SK-N-SH (cell line): ENCODE results near the gene NAXD. TPM values are rescaled to one million over a fixed set of nuclear protein-coding genes. Genes with fewer than 3 reads are reported as not detected.
A peak's percentile ranks its signal among the peaks of the same experiment; 100 is the strongest.

Experiments used
- CTCF ChIA-PET: fragments of 300-600, 350-600 bp; formaldehyde crosslinking; extraction: SDS; loops from one replicate; lab custom pipeline; 2021; lab: Yijun Ruan, JAX
- POLR2A ChIA-PET: fragments of 350-600 bp; sonication (Branson Sonifier 250); formaldehyde crosslinking; extraction: SDS; loops from one replicate; lab custom pipeline; 2020; ENCODE audit warnings: antibody characterized with exemption, inconsistent platforms; lab: Yijun Ruan, JAX
- DNase-seq: peaks from one replicate; pipeline ENCODE4 v3.0.0; 2012
- H2AFZ ChIP-seq: fragments of 200-600 bp; sonication (generic); 2 replicates; pipeline ENCODE4 v1.8.1; 2016; ENCODE audit warnings: antibody characterized with exemption, mild to moderate bottlenecking, low read depth
- H3F3A ChIP-seq: fragments of 200-600 bp; sonication (generic); replicated peaks from 2 replicates; pipeline ENCODE3; 2016; ENCODE audit warnings: antibody characterized with exemption, mild to moderate bottlenecking; ENCODE audit not compliant: insufficient read depth
- H3K27ac ChIP-seq, 2 experiments: fragments of 200-500 bp in 1 of 2; fragments of 200-600 bp in 1 of 2; sonication (Bioruptor generic) in 1 of 2; sonication (generic), shearing (Covaris generic) in 1 of 2; 2 replicates each; pipeline versions ENCODE4 v1.5.1 to v1.6.1; 2014 to 2016; ENCODE audit warnings: low read depth in 2 of 2, inconsistent platforms in 1 of 2, low read length in 1 of 2, mild to moderate bottlenecking in 1 of 2, mixed read lengths in 1 of 2
- H3K27me3 ChIP-seq: fragments of 200-600 bp; sonication (generic), shearing (Covaris generic); 2 replicates; pipeline ENCODE4 v1.6.1; 2016; ENCODE audit warnings: mixed run types; ENCODE audit not compliant: insufficient read depth
- H3K36me3 ChIP-seq, 2 experiments: fragments of 200-500 bp in 1 of 2; fragments of 200-600 bp in 1 of 2; sonication (Bioruptor generic) in 1 of 2; sonication (generic) in 1 of 2; replicated peaks in 1 of 2; 2 replicates each; pipeline versions ENCODE3 to v1.5.1; 2014 to 2016; ENCODE audit warnings: low read length in 1 of 2, mild to moderate bottlenecking in 1 of 2; ENCODE audit not compliant: insufficient read depth in 2 of 2, control insufficient read depth in 1 of 2
- H3K4me1 ChIP-seq, 2 experiments: fragments of 200-500 bp in 1 of 2; fragments of 200-600 bp in 1 of 2; sonication (Bioruptor generic) in 1 of 2; sonication (generic), shearing (Covaris generic) in 1 of 2; 2 replicates each; pipeline versions ENCODE4 v1.5.1 to v1.6.1; 2014 to 2016; ENCODE audit warnings: low read depth in 1 of 2, low read length in 1 of 2, mixed run types in 1 of 2; ENCODE audit not compliant: insufficient read depth in 2 of 2, control insufficient read depth in 1 of 2
- H3K4me2 ChIP-seq: fragments of 200-600 bp; sonication (generic), shearing (Covaris generic); 2 replicates; pipeline ENCODE4 v1.6.1; 2017; ENCODE audit warnings: mixed run types
- H3K4me3 ChIP-seq, 2 experiments: fragments of 200-500 bp in 1 of 2; fragments of 200-600 bp in 1 of 2; sonication (Bioruptor generic) in 1 of 2; sonication (generic), shearing (Covaris generic) in 1 of 2; 2 replicates each; pipeline versions ENCODE4 v1.5.1 to v1.8.1; 2014 to 2016; ENCODE audit warnings: low read depth in 2 of 2, inconsistent platforms in 1 of 2, low read length in 1 of 2, mild to moderate bottlenecking in 1 of 2, mixed read lengths in 1 of 2, moderate library complexity in 1 of 2
- H3K79me2 ChIP-seq: fragments of 200-600 bp; sonication (generic); 2 replicates; pipeline ENCODE4 v1.8.1; 2017; ENCODE audit warnings: mild to moderate bottlenecking; ENCODE audit not compliant: insufficient read depth
- H3K9ac ChIP-seq: fragments of 200-600 bp; sonication (generic); 2 replicates; pipeline ENCODE4 v1.6.1; 2017; ENCODE audit warnings: mixed run types
- H3K9me2 ChIP-seq: fragments of 200-600 bp; sonication (generic); 2 replicates; pipeline ENCODE4 v1.6.1; 2017; ENCODE audit warnings: mixed run types
- H3K9me3 ChIP-seq: fragments of 200-600 bp; sonication (generic); 2 replicates; pipeline ENCODE4 v1.6.1; 2017; ENCODE audit warnings: mixed run types, mild to moderate bottlenecking, moderate library complexity
- H4K20me1 ChIP-seq: fragments of 200-600 bp; sonication (generic); 2 replicates; pipeline ENCODE4 v1.6.1; 2017; ENCODE audit warnings: mild to moderate bottlenecking, mixed run types; ENCODE audit not compliant: insufficient read depth
- EP300 ChIP-seq, 2 experiments: IDR thresholded peaks; 2 replicates each; pipeline versions ENCODE4 v1.4.0 to v1.6.1; 2012; ENCODE audit warnings: borderline replicate concordance in 1 of 2, low read depth in 1 of 2, low read length in 1 of 2
- EZH2phosphoT487 ChIP-seq: fragments of 200-600 bp; sonication (generic); IDR thresholded peaks from 2 replicates; pipeline ENCODE4 v1.6.1; 2017; ENCODE audit warnings: low read depth, mixed run types, mild to moderate bottlenecking, antibody characterized with exemption, moderate library complexity, borderline replicate concordance
- FOSL2 ChIP-seq: IDR thresholded peaks from 2 replicates; pipeline ENCODE4 v1.4.0; 2012; ENCODE audit warnings: low read depth, mild to moderate bottlenecking, moderate library complexity, borderline replicate concordance
- IRF3 ChIP-seq: fragments of 150-350 bp; IDR thresholded peaks from 2 replicates; pipeline ENCODE4 v1.6.1; 2016; ENCODE audit warnings: mild to moderate bottlenecking, low read depth, low read length
- JUND ChIP-seq: IDR thresholded peaks from 2 replicates; pipeline ENCODE4 v1.4.0; 2012
- NFIC ChIP-seq: IDR thresholded peaks from 2 replicates; pipeline ENCODE4 v1.4.0; 2012; ENCODE audit warnings: borderline replicate concordance
- TAF1 ChIP-seq: IDR thresholded peaks from 2 replicates; pipeline ENCODE4 v1.6.1; 2012; ENCODE audit warnings: low read depth, mild to moderate bottlenecking, low read length, moderate library complexity, borderline replicate concordance
- TEAD4 ChIP-seq: IDR thresholded peaks from 2 replicates; pipeline ENCODE4 v1.4.0; 2012; ENCODE audit warnings: mild to moderate bottlenecking, borderline replicate concordance; ENCODE audit not compliant: insufficient read depth
- USF2 ChIP-seq: fragments of 150-350 bp; IDR thresholded peaks from 2 replicates; pipeline ENCODE4 v1.6.1; 2017; ENCODE audit warnings: antibody characterized with exemption, low read length, low read depth, borderline replicate concordance
- YY1 ChIP-seq: IDR thresholded peaks from 2 replicates; pipeline ENCODE4 v1.4.0; 2012; ENCODE audit warnings: low read depth, mild to moderate bottlenecking
- ZBTB33 ChIP-seq: IDR thresholded peaks from 2 replicates; pipeline ENCODE4 v1.4.0; 2012; ENCODE audit warnings: low read depth, borderline replicate concordance
- WGBS: methylation state at CpG from one replicate; pipeline ENCODE4 v1.1.6; 2017; ENCODE audit warnings: low lambda C conversion rate; 5-methylcytosine and 5-hydroxymethylcytosine counted together
- polyA plus RNA-seq, 3 experiments: library from polyadenylated mRNA; depleted of rRNA; stranded (reverse); fragments of >200 nt; gene quantifications; 2 replicates each; pipeline ENCODE4 v1.2.3, GENCODE V29; 2012
- TF ChIP-seq, protein P1 (sequence below): IDR thresholded peaks from 2 replicates; pipeline ENCODE4 v1.6.1; 2012; ENCODE audit warnings: mild to moderate bottlenecking, low read depth, low read length, moderate library complexity

The NAXD gene
- polyA plus RNA-seq, 1 of the 3 experiments (the other 2 are of a cell fraction): 32.4 TPM

DNA sequence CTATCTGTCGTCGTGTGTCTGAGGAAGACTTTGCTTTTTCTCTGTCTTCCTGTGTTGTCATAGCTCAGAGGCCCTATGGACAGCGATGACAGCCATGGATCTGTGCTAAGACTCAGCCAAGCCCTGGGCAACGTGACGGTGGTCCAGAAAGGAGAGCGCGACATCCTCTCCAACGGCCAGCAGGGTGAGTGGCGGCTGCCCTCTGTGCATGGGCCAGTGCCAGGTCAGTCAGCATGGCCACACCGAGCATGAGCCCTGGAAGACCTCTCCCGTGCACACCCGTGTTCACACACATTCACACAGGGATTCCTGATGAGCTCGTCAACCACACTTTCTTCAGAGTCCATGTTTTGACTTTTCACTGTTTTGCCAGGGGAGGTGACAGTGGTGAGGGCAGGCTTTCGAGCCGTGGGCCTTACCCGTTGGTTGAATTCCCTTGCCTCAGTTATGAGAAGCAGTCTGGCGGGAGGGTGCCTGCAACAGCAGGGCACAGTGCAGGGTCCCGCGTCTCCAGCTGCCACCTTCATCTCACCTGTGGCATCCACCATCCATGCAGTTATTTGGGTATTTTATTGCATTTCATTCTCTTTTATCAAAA lies 20.2 kb downstream of the NAXD start:
- Histone ChIP-seq H3K4me1 (peaks cover 0 to 6% of the 10 kb centered on the region in 2 experiments; a peak in 2 of 4 replicates), H4K20me1 (peaks cover 10% of the 10 kb centered on the region), H2AFZ (no peak overlapping the region), H3K4me2 (no peak overlapping the region), H3K9ac (no peak overlapping the region), H3K9me3 (no peaks in the 10 kb centered on the region), H3K27me3 (no peaks in the 10 kb centered on the region), H3F3A (peaks cover 7% of the 10 kb centered on the region), H3K27ac (peak overlapping the region in 1 of 2 experiments; percentile 27; a peak in 2 of 4 replicates), H3K79me2 (peaks cover 42% of the 10 kb centered on the region), H3K4me3 (no peak overlapping the region), H3K9me2 (no peaks in the 10 kb centered on the region), H3K36me3 (peaks cover 25 to 72% of the 10 kb centered on the region in 2 experiments)
- ChIA-PET POLR2A (no interaction called here), CTCF (interaction anchor here (1.2 kb wide), 1 partner anchor 17 kb away, joined by 3 read pairs; no protein-coding TSS in a partner anchor)
- no peak for TF ChIP-seq USF2
- no peak for TF ChIP-seq ZBTB33
- TF ChIP-seq IRF3: no peak
- TF ChIP-seq FOSL2: no peak
- TF ChIP-seq TAF1: no peak
- no peak for TF ChIP-seq TEAD4
- no peak for TF ChIP-seq EZH2phosphoT487
- no peak for TF ChIP-seq JUND
- no peak for TF ChIP-seq NFIC
- TF ChIP-seq YY1: no peak
- TF ChIP-seq, protein P1, sequence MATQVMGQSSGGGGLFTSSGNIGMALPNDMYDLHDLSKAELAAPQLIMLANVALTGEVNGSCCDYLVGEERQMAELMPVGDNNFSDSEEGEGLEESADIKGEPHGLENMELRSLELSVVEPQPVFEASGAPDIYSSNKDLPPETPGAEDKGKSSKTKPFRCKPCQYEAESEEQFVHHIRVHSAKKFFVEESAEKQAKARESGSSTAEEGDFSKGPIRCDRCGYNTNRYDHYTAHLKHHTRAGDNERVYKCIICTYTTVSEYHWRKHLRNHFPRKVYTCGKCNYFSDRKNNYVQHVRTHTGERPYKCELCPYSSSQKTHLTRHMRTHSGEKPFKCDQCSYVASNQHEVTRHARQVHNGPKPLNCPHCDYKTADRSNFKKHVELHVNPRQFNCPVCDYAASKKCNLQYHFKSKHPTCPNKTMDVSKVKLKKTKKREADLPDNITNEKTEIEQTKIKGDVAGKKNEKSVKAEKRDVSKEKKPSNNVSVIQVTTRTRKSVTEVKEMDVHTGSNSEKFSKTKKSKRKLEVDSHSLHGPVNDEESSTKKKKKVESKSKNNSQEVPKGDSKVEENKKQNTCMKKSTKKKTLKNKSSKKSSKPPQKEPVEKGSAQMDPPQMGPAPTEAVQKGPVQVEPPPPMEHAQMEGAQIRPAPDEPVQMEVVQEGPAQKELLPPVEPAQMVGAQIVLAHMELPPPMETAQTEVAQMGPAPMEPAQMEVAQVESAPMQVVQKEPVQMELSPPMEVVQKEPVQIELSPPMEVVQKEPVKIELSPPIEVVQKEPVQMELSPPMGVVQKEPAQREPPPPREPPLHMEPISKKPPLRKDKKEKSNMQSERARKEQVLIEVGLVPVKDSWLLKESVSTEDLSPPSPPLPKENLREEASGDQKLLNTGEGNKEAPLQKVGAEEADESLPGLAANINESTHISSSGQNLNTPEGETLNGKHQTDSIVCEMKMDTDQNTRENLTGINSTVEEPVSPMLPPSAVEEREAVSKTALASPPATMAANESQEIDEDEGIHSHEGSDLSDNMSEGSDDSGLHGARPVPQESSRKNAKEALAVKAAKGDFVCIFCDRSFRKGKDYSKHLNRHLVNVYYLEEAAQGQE: no peak
- no peak for TF ChIP-seq EP300 (IDR thresholded peaks at IDR 0.05; ENCODE audit: borderline replicate concordance in 1 of 2, low read depth in 1 of 2, low read length in 1 of 2)
- WGBS: 91% methylated on average over 17 of the region's 19 CpGs
- no peak for DNase-seq
